ENCODE data around the gene C5orf52. TPM values are rescaled to one million over a fixed set of nuclear protein-coding genes. Genes with fewer than 3 reads are reported as not detected.

The C5orf52 gene
- total and polyA plus RNA-seq, 8 donors, result not detected

GRCh38 chr5:157703736-157704135 lies 32.4 kb downstream of the C5orf52 start:
- 61 to 78% (median 66%) methylated on average over 3 of the region's 3 CpGs for whole genome bisulfite sequencing, 5 donors
- H3K36me3 ChIP-seq, result no peaks in the 10 kb centered on the region
- no peak overlapping the region for H3K27ac ChIP-seq
- no peaks in the 10 kb centered on the region for H3K4me1 ChIP-seq
- no peak overlapping the region for H3K4me3 ChIP-seq
- H3K27me3 ChIP-seq, result peaks cover 0 to 7% (median 0%) of the 10 kb centered on the region in 3 donors
- no peak for TF ChIP-seq POLR2AphosphoS5 (IDR thresholded peaks at IDR 0.05)
- TF ChIP-seq EP300 (IDR thresholded peaks at IDR 0.05), result no peak
- no peak for TF ChIP-seq CTCF (IDR thresholded peaks at IDR 0.05)
- TF ChIP-seq POLR2A (IDR thresholded peaks at IDR 0.05), result no peak
- no peak for DNase-seq
- intact Hi-C loops (cut with DNase I; ENCODE audit: low total_unique reads), result no loop called here
- H3K9me3 ChIP-seq, result peaks cover 0 to 14% (median 5%) of the 10 kb centered on the region in 4 donors

- intact Hi-C loops (cut with DNase I; ENCODE audit: low total_unique reads), result no loop called here
- Histone ChIP-seq H3K27ac (no peak overlapping the region), H3K4me3 (no peak overlapping the region), H3K27me3 (peaks cover 0 to 7% (median 0%) of the 10 kb centered on the region in 3 donors), H3K36me3 (no peaks in the 10 kb centered on the region), H3K9me3 (no peaks in the 10 kb centered on the region), H3K4me1 (no peaks in the 10 kb centered on the region)
- no peak for DNase-seq
- no peak for TF ChIP-seq POLR2AphosphoS5 (IDR thresholded peaks at IDR 0.05)
- TF ChIP-seq CTCF (IDR thresholded peaks at IDR 0.05), result no peak
- TF ChIP-seq POLR2A (IDR thresholded peaks at IDR 0.05), result no peak
- no peak for TF ChIP-seq EP300 (IDR thresholded peaks at IDR 0.05)
- WGBS, 5 donors, result 20 to 41% (median 28%) methylated on average over 1 of the region's 1 CpG
Observed at GRCh38 chr5:157708866-157709265, 37.5 kb downstream of the C5orf52 start.

- no peak for DNase-seq
- H3K9me3 ChIP-seq, result no peaks in the 10 kb centered on the region
- no peak overlapping the region for H3K27ac ChIP-seq
- peaks cover 0 to 7% (median 0%) of the 10 kb centered on the region in 3 donors for H3K27me3 ChIP-seq
- no peaks in the 10 kb centered on the region for H3K36me3 ChIP-seq
- no peak overlapping the region for H3K4me3 ChIP-seq
- no peaks in the 10 kb centered on the region for H3K4me1 ChIP-seq
- TF ChIP-seq EP300 (IDR thresholded peaks at IDR 0.05) (no peak), POLR2A (IDR thresholded peaks at IDR 0.05) (no peak), POLR2AphosphoS5 (IDR thresholded peaks at IDR 0.05) (no peak), CTCF (IDR thresholded peaks at IDR 0.05) (no peak)
- intact Hi-C loops (cut with DNase I; ENCODE audit: low total_unique reads), result no loop called here
Observed at GRCh38 chr5:157709346-157709745, 38.0 kb downstream of the C5orf52 start.

- H3K4me1 ChIP-seq, result no peaks in the 10 kb centered on the region
- no peaks in the 10 kb centered on the region for H3K36me3 ChIP-seq
- peaks cover 0 to 7% (median 0%) of the 10 kb centered on the region in 3 donors for H3K27me3 ChIP-seq
- WGBS, 5 donors, result 52 to 70% (median 63%) methylated on average over 3 of the region's 3 CpGs
- no peak for DNase-seq
- no peak for TF ChIP-seq CTCF (IDR thresholded peaks at IDR 0.05)
- no peak for TF ChIP-seq POLR2AphosphoS5 (IDR thresholded peaks at IDR 0.05)
- no peak for TF ChIP-seq EP300 (IDR thresholded peaks at IDR 0.05)
- TF ChIP-seq POLR2A (IDR thresholded peaks at IDR 0.05), result no peak
- intact Hi-C loops (cut with DNase I; ENCODE audit: low total_unique reads), result loop anchor here (10.0 kb wide), 1 partner anchor 376 kb away; no protein-coding TSS in a partner anchor
- no peak overlapping the region for H3K27ac ChIP-seq
- H3K4me3 ChIP-seq, result no peak overlapping the region
- no peaks in the 10 kb centered on the region for H3K9me3 ChIP-seq
Observed at GRCh38 chr5:157710431-157710830, 39.1 kb downstream of the C5orf52 start.

All from stomach (tissue), 9 donors.